Measurements from ENCODE around the gene F11. TPM values are rescaled to one million over a fixed set of nuclear protein-coding genes. Genes with fewer than 3 reads are reported as not detected.

F11 gene
- total and polyA plus RNA-seq, 2 experiments from 2014 or later: 0.74 to 2.1 TPM

- H3K27ac Mint-ChIP-seq: no peak overlapping the region
- H3K4me1 Mint-ChIP-seq: peaks cover 14% of the 10 kb centered on the region
- Histone ChIP-seq H3K36me3 (ENCODE audit: insufficient read depth) (no peaks in the 10 kb centered on the region), H3K4me1 (ENCODE audit: insufficient read depth) (peaks cover 9% of the 10 kb centered on the region; the same call in 1 of the 2 replicates), H3K27ac (ENCODE audit: low read depth) (no peak overlapping the region), H3K79me2 (replicated peaks; ENCODE audit: insufficient read depth) (no peaks in the 10 kb centered on the region), H3K4me2 (no peak overlapping the region), H3K9me2 (ENCODE audit: insufficient read depth) (no peaks in the 10 kb centered on the region), H4K20me1 (replicated peaks; ENCODE audit: insufficient read depth) (no peaks in the 10 kb centered on the region), H3F3A (replicated peaks; ENCODE audit: low read depth) (no peaks in the 10 kb centered on the region; the same call in 1 of the 2 replicates), H3K4me3 (no peak overlapping the region), H3K27me3 (ENCODE audit: insufficient read depth) (peaks cover 8% of the 10 kb centered on the region; the same call in 1 of the 2 replicates), H2AFZ (no peak overlapping the region)
- H3K4me3 Mint-ChIP-seq: no peak overlapping the region
- ATAC-seq (no peak), DNase-seq (ENCODE audit: low spot score) (no peak)
- peaks cover 2% of the 10 kb centered on the region for H3K27me3 Mint-ChIP-seq (ENCODE audit: insufficient read depth, low read depth, poor library complexity)
- no peaks in the 10 kb centered on the region for H3K36me3 Mint-ChIP-seq (ENCODE audit: low read depth)
- no peaks in the 10 kb centered on the region for H3K9me3 Mint-ChIP-seq
- no peak for TF ChIP-seq EZH2phosphoT487 (IDR thresholded peaks at IDR 0.05; ENCODE audit: unreplicated experiment)
- TF ChIP-seq JUNB (IDR thresholded peaks at IDR 0.05; ENCODE audit: unreplicated experiment): no peak
- no peak for TF ChIP-seq ETS1 (IDR thresholded peaks at IDR 0.05)
- TF ChIP-seq STAT1 (IDR thresholded peaks at IDR 0.05; ENCODE audit: unreplicated experiment): no peak
- TF ChIP-seq, protein P1, sequence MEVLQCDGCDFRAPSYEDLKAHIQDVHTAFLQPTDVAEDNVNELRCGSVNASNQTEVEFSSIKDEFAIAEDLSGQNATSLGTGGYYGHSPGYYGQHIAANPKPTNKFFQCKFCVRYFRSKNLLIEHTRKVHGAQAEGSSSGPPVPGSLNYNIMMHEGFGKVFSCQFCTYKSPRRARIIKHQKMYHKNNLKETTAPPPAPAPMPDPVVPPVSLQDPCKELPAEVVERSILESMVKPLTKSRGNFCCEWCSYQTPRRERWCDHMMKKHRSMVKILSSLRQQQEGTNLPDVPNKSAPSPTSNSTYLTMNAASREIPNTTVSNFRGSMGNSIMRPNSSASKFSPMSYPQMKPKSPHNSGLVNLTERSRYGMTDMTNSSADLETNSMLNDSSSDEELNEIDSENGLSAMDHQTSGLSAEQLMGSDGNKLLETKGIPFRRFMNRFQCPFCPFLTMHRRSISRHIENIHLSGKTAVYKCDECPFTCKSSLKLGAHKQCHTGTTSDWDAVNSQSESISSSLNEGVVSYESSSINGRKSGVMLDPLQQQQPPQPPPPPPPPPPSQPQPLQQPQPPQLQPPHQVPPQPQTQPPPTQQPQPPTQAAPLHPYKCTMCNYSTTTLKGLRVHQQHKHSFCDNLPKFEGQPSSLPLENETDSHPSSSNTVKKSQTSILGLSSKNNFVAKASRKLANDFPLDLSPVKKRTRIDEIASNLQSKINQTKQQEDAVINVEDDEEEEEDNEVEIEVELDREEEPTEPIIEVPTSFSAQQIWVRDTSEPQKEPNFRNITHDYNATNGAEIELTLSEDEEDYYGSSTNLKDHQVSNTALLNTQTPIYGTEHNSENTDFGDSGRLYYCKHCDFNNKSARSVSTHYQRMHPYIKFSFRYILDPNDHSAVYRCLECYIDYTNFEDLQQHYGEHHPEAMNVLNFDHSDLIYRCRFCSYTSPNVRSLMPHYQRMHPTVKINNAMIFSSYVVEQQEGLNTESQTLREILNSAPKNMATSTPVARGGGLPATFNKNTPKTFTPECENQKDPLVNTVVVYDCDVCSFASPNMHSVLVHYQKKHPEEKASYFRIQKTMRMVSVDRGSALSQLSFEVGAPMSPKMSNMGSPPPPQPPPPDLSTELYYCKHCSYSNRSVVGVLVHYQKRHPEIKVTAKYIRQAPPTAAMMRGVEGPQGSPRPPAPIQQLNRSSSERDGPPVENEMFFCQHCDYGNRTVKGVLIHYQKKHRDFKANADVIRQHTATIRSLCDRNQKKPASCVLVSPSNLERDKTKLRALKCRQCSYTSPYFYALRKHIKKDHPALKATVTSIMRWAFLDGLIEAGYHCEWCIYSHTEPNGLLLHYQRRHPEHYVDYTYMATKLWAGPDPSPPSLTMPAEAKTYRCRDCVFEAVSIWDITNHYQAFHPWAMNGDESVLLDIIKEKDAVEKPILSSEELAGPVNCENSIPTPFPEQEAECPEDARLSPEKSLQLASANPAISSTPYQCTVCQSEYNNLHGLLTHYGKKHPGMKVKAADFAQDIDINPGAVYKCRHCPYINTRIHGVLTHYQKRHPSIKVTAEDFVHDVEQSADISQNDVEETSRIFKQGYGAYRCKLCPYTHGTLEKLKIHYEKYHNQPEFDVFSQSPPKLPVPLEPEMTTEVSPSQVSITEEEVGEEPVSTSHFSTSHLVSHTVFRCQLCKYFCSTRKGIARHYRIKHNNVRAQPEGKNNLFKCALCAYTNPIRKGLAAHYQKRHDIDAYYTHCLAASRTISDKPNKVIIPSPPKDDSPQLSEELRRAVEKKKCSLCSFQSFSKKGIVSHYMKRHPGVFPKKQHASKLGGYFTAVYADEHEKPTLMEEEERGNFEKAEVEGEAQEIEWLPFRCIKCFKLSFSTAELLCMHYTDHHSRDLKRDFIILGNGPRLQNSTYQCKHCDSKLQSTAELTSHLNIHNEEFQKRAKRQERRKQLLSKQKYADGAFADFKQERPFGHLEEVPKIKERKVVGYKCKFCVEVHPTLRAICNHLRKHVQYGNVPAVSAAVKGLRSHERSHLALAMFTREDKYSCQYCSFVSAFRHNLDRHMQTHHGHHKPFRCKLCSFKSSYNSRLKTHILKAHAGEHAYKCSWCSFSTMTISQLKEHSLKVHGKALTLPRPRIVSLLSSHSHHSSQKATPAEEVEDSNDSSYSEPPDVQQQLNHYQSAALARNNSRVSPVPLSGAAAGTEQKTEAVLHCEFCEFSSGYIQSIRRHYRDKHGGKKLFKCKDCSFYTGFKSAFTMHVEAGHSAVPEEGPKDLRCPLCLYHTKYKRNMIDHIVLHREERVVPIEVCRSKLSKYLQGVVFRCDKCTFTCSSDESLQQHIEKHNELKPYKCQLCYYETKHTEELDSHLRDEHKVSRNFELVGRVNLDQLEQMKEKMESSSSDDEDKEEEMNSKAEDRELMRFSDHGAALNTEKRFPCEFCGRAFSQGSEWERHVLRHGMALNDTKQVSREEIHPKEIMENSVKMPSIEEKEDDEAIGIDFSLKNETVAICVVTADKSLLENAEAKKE (CRISPR knock-in tag; IDR thresholded peaks at IDR 0.05): no peak
- no peak for TF ChIP-seq EZH2 (IDR thresholded peaks at IDR 0.05; ENCODE audit: low read depth, unreplicated experiment)
- TF ChIP-seq, protein P2, sequence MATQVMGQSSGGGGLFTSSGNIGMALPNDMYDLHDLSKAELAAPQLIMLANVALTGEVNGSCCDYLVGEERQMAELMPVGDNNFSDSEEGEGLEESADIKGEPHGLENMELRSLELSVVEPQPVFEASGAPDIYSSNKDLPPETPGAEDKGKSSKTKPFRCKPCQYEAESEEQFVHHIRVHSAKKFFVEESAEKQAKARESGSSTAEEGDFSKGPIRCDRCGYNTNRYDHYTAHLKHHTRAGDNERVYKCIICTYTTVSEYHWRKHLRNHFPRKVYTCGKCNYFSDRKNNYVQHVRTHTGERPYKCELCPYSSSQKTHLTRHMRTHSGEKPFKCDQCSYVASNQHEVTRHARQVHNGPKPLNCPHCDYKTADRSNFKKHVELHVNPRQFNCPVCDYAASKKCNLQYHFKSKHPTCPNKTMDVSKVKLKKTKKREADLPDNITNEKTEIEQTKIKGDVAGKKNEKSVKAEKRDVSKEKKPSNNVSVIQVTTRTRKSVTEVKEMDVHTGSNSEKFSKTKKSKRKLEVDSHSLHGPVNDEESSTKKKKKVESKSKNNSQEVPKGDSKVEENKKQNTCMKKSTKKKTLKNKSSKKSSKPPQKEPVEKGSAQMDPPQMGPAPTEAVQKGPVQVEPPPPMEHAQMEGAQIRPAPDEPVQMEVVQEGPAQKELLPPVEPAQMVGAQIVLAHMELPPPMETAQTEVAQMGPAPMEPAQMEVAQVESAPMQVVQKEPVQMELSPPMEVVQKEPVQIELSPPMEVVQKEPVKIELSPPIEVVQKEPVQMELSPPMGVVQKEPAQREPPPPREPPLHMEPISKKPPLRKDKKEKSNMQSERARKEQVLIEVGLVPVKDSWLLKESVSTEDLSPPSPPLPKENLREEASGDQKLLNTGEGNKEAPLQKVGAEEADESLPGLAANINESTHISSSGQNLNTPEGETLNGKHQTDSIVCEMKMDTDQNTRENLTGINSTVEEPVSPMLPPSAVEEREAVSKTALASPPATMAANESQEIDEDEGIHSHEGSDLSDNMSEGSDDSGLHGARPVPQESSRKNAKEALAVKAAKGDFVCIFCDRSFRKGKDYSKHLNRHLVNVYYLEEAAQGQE (IDR thresholded peaks at IDR 0.05; ENCODE audit: unreplicated experiment): no peak
Observed at GRCh38 chr4:186299291-186299690, 33.3 kb downstream of the F11 start.

All from GM23338 (cell line).